A549 (cell line): ENCODE results near the gene GLIS1. TPM values are rescaled to one million over a fixed set of nuclear protein-coding genes. Genes with fewer than 3 reads are reported as not detected.

ENCODE experiments used
- ATAC-seq, 2 experiments: fragments of 200-7000 bp in 1 of 2; fragments of >200 bp in 1 of 2; cut with Nextera tagmentation in 1 of 2; cut with Tn5 transposase in 1 of 2; 3 replicates each; pipeline versions ENCODE4 v1.8.0 to v1.9.1; 2018 to 2020; ENCODE audit warnings: mild to moderate bottlenecking in 1 of 2, moderate library complexity in 1 of 2
- CTCF ChIA-PET: fragments of 300-600 bp; sonication (Branson Sonifier 250); formaldehyde crosslinking; extraction: SDS; loops from one replicate; lab custom pipeline; 2021; ENCODE audit warnings: antibody characterized with exemption, inconsistent platforms; lab: Yijun Ruan, JAX
- POLR2A ChIA-PET: fragments of 350-600 bp; formaldehyde crosslinking; extraction: SDS; loops from one replicate; lab custom pipeline; 2021; ENCODE audit warnings: antibody characterized with exemption, inconsistent platforms; lab: Yijun Ruan, JAX
- DNase-seq, 2 experiments: peaks; one replicate each; pipeline versions ENCODE4 v3.0.0 to v3.0.0-alpha.2; 2011 to 2016; ENCODE audit warnings: low read depth in 1 of 2, low spot score in 1 of 2
- FAIRE-seq: peaks from 2 replicates; lab custom pipeline; 2011; peaks lifted over from hg19 to GRCh38; lab: Jason Lieb, UNC
- H3K27ac ChIP-seq, 2 experiments: fragments of >200 bp; sonication (Bioruptor Twin); formaldehyde crosslinking; 3 replicates each; pipeline ENCODE4 v1.5.1; 2016 to 2017
- H3K4me1 ChIP-seq: fragments of >200 bp; sonication (Bioruptor Twin); formaldehyde crosslinking; 3 replicates; pipeline ENCODE4 v1.6.1; 2016
- H3K4me2 ChIP-seq: fragments of >200 bp; sonication (Bioruptor Twin); formaldehyde crosslinking; 3 replicates; pipeline ENCODE4 v1.6.1; 2016
- H3K4me3 ChIP-seq: fragments of >200 bp; sonication (Bioruptor Twin); formaldehyde crosslinking; 3 replicates; pipeline ENCODE4 v1.5.1; 2016
- H3K9me3 ChIP-seq: fragments of >200 bp; sonication (Bioruptor Twin); formaldehyde crosslinking; 3 replicates; pipeline ENCODE4 v1.6.1; 2016
- ATOH8 ChIP-seq: fragments of 250-450 bp; sonication (Bioruptor Pico); IDR thresholded peaks from 2 replicates; pipeline ENCODE4 v1.5.0; 2020; ENCODE audit warnings: low read depth, mild to moderate bottlenecking, moderate library complexity
- BHLHE40 ChIP-seq: IDR thresholded peaks from 2 replicates; pipeline ENCODE4 v1.6.1; 2012; ENCODE audit warnings: low read depth, low read length, inconsistent platforms
- CEBPB ChIP-seq, 2 experiments: fragments of >200 bp in 1 of 2; sonication (Bioruptor Twin) in 1 of 2; formaldehyde crosslinking in 1 of 2; IDR thresholded peaks; 2 replicates each; pipeline ENCODE4 v1.6.1; 2012 to 2016
- CTCF ChIP-seq: fragments of >200 bp; sonication (Bioruptor Twin); formaldehyde crosslinking; IDR thresholded peaks from 3 replicates; pipeline ENCODE4 v1.5.1; 2016
- E2F6 ChIP-seq: IDR thresholded peaks from 2 replicates; pipeline ENCODE4 v1.6.1; 2012; ENCODE audit warnings: low read depth, borderline replicate concordance
- FOXS1 ChIP-seq: fragments of 250-450 bp; sonication (Bioruptor Pico); IDR thresholded peaks from 2 replicates; pipeline ENCODE4 v1.5.0; 2020; ENCODE audit warnings: mild to moderate bottlenecking, moderate library complexity
- HMGXB4 ChIP-seq: fragments of 250-450 bp; sonication (Bioruptor Pico); IDR thresholded peaks from 2 replicates; pipeline ENCODE4 v1.5.0; 2021; ENCODE audit warnings: mild to moderate bottlenecking, moderate library complexity, borderline replicate concordance
- HOXA7 ChIP-seq: fragments of 250-450 bp; sonication (Bioruptor Pico); IDR thresholded peaks from 2 replicates; pipeline ENCODE4 v1.5.0; 2020; ENCODE audit warnings: mild to moderate bottlenecking, moderate library complexity
- HOXB13 ChIP-seq: fragments of 250-450 bp; sonication (Bioruptor Pico); IDR thresholded peaks from 2 replicates; pipeline ENCODE4 v1.5.0; 2020; ENCODE audit warnings: low read depth, mild to moderate bottlenecking, moderate library complexity
- HOXB5 ChIP-seq: fragments of 250-450 bp; sonication (Bioruptor Pico); IDR thresholded peaks from 2 replicates; pipeline ENCODE4 v1.5.0; 2020; ENCODE audit warnings: mild to moderate bottlenecking, moderate library complexity
- JUN ChIP-seq, 2 experiments: fragments of >200 bp; sonication (Bioruptor Twin); formaldehyde crosslinking; IDR thresholded peaks; 2 replicates in 1 of 2; 3 replicates in 1 of 2; pipeline ENCODE4 v1.6.1; 2016 to 2017
- JUNB ChIP-seq: fragments of >200 bp; sonication (Bioruptor Twin); formaldehyde crosslinking; IDR thresholded peaks from 2 replicates; pipeline ENCODE4 v1.6.1; 2016
- MAX ChIP-seq: IDR thresholded peaks from 2 replicates; pipeline ENCODE4 v1.6.1; 2012
- NR3C1 ChIP-seq: fragments of >200 bp; sonication (Bioruptor Twin); formaldehyde crosslinking; IDR thresholded peaks from 3 replicates; pipeline ENCODE4 v1.6.1; 2017
- PBX3 ChIP-seq: IDR thresholded peaks from 2 replicates; pipeline ENCODE4 v1.6.1; 2012
- PHF8 ChIP-seq: fragments of 200-600 bp; sonication (generic); IDR thresholded peaks from 2 replicates; pipeline ENCODE4 v1.6.1; 2016; ENCODE audit warnings: low read depth, mild to moderate bottlenecking, antibody characterized with exemption, moderate library complexity, borderline replicate concordance
- RARB ChIP-seq: fragments of 250-450 bp; sonication (Bioruptor Pico); IDR thresholded peaks from 2 replicates; pipeline ENCODE4 v1.8.0; 2021; ENCODE audit warnings: mild to moderate bottlenecking, moderate library complexity
- REST ChIP-seq: fragments of 200-600 bp; sonication (generic); IDR thresholded peaks from 2 replicates; pipeline ENCODE4 v1.6.1; 2016; ENCODE audit warnings: antibody characterized with exemption, mild to moderate bottlenecking, moderate library complexity
- SREBF2 ChIP-seq: fragments of 450-650 bp; IDR thresholded peaks from 2 replicates; pipeline ENCODE4 v1.6.1; 2014; ENCODE audit warnings: mild to moderate bottlenecking, moderate library complexity
- TP53 ChIP-seq: fragments of 250-450 bp; sonication (Bioruptor Pico); IDR thresholded peaks from 2 replicates; pipeline ENCODE4 v1.5.0; 2021; ENCODE audit warnings: mild to moderate bottlenecking, moderate library complexity
- USF2 ChIP-seq: fragments of 450-650 bp; IDR thresholded peaks from 2 replicates; pipeline ENCODE4 v1.6.1; 2014; ENCODE audit warnings: antibody characterized with exemption
- WGBS: methylation state at CpG from one replicate; pipeline ENCODE4 v1.1.6; 2017; ENCODE audit errors: missing lambda C conversion rate; 5-methylcytosine and 5-hydroxymethylcytosine counted together
- polyA plus RNA-seq, 4 experiments: library from polyadenylated mRNA; depleted of rRNA in 3 of 4; stranded (reverse); fragments of >200 nt; fragmentation: RNase III in 1 of 4; extraction: RNeasy Plus Mini Kit Qiagen cat#74134 plus additional on column Dnase treatment in 1 of 4; gene quantifications; 2 replicates in 3 of 4; 3 replicates in 1 of 4; pipeline ENCODE4 v1.2.3, GENCODE V29; 2011 to 2017

The GLIS1 gene
- polyA plus RNA-seq, 2 of the 4 experiments (the other 2 are of a cell fraction) = 0.04 TPM; not detected in 1

- TF ChIP-seq USF2 (no peak), TP53 (CRISPR knock-in tag) (no peak), PBX3 (no peak), E2F6 (no peak), ATOH8 (CRISPR knock-in tag) (no peak)
Measured at GRCh38 chr1:53529555-53529954, 209.4 kb downstream of the GLIS1 start (continued).

GRCh38 chr1:53527368-53527767 lies 211.6 kb downstream of the GLIS1 start:
- WGBS = no CpG with 5 or more reads among the region's 7 CpGs
- no peaks in the 10 kb centered on the region for H3K4me1 ChIP-seq
- POLR2A ChIA-PET = no interaction called here
- DNase-seq = no peak
- H3K27ac ChIP-seq = no peak overlapping the region
- CTCF ChIA-PET = no interaction called here
- H3K4me3 ChIP-seq = no peak overlapping the region
- ATAC-seq = no peak
- FAIRE-seq = no peak
- TF ChIP-seq HOXB5 (CRISPR knock-in tag) = no peak
- H3K4me2 ChIP-seq = no peak overlapping the region
- no peaks in the 10 kb centered on the region for H3K9me3 ChIP-seq

- CTCF ChIA-PET = interaction anchor here (0.7 to 1.3 kb wide), 2 partner anchors 15 to 154 kb away, joined by 3 read pairs; no protein-coding TSS in a partner anchor
- ATAC-seq (0 out of 6 replicates have a peak, but pooled peaks of 1 of the 2 experiments have one; percentile 12), DNase-seq (no peak), FAIRE-seq (no peak)
- POLR2A ChIA-PET = no interaction called here
- H3K9me3 ChIP-seq = no peaks in the 10 kb centered on the region
- no peak overlapping the region for H3K4me2 ChIP-seq
- WGBS = 80% methylated on average over 22 of the region's 29 CpGs
- no peak overlapping the region for H3K27ac ChIP-seq
- no peaks in the 10 kb centered on the region for H3K4me1 ChIP-seq
- H3K4me3 ChIP-seq = no peak overlapping the region
- TF ChIP-seq BHLHE40 (no peak), MAX (no peak), HOXA7 (CRISPR knock-in tag) (no peak), HOXB5 (CRISPR knock-in tag) (no peak), CTCF (no peak), TP53 (CRISPR knock-in tag) (no peak), RARB (no peak), ATOH8 (CRISPR knock-in tag) (no peak), FOXS1 (CRISPR knock-in tag) (no peak), HOXB13 (CRISPR knock-in tag) (no peak), JUNB (no peak), HMGXB4 (no peak), SREBF2 (no peak), CEBPB (IDR thresholded peaks at IDR 0.05) (no peak), PHF8 (no peak), NR3C1 (no peak), JUN (IDR thresholded peaks at IDR 0.05) (no peak), REST (no peak)
Measured at GRCh38 chr1:53526451-53527101, 212.4 kb downstream of the GLIS1 start.
